Glutamatergic neuron (in vitro differentiated cells): ENCODE results near the gene TSSC4. TPM values are rescaled to one million over a fixed set of nuclear protein-coding genes. Genes with fewer than 3 reads are reported as not detected.

ENCODE experiments used
- DNase-seq: peaks from one replicate; pipeline ENCODE4 v3.0.0; 2022
- H3K27ac Mint-ChIP-seq: one replicate; pipeline ENCODE4 v1.8.0; 2020; ENCODE audit warnings: mild to moderate bottlenecking, mixed read lengths, inconsistent platforms; ENCODE audit not compliant: unreplicated experiment
- H3K27me3 Mint-ChIP-seq: one replicate; pipeline ENCODE4 v1.8.0; 2020; ENCODE audit warnings: mild to moderate bottlenecking, moderate library complexity, mixed read lengths, inconsistent platforms; ENCODE audit not compliant: unreplicated experiment
- H3K36me3 Mint-ChIP-seq: one replicate; pipeline ENCODE4 v1.8.0; 2020; ENCODE audit warnings: mild to moderate bottlenecking, mixed read lengths, inconsistent platforms; ENCODE audit not compliant: unreplicated experiment
- H3K4me1 Mint-ChIP-seq: one replicate; pipeline ENCODE4 v1.8.0; 2020; ENCODE audit warnings: mild to moderate bottlenecking, low read depth, mixed read lengths, inconsistent platforms; ENCODE audit not compliant: unreplicated experiment
- H3K4me3 Mint-ChIP-seq: one replicate; pipeline ENCODE4 v1.8.0; 2020; ENCODE audit warnings: mild to moderate bottlenecking, mixed read lengths, inconsistent platforms; ENCODE audit not compliant: unreplicated experiment
- H3K9me3 Mint-ChIP-seq: one replicate; pipeline ENCODE4 v1.8.0; 2020; ENCODE audit warnings: mild to moderate bottlenecking, moderate library complexity, mixed read lengths, inconsistent platforms; ENCODE audit not compliant: unreplicated experiment
- total RNA-seq: library from RNA; stranded (reverse); fragmentation: NEBNext Ultra II Directional; extraction: Animal tissue kit (Norgen Biotek cat#: 25700); gene quantifications from one replicate; pipeline ENCODE4 v1.2.1, GENCODE V29; 2021; ENCODE audit not compliant: unreplicated experiment
- TF ChIP-seq, protein P1 (sequence below): fragments of 200-600 bp; sonication (generic); IDR thresholded peaks from one replicate; pipeline ENCODE4 v1.5.0; 2021; ENCODE audit not compliant: partially characterized antibody, unreplicated experiment

The TSSC4 gene
- total RNA-seq, 1 donor from 2014 or later = 49.7 TPM

DNA sequence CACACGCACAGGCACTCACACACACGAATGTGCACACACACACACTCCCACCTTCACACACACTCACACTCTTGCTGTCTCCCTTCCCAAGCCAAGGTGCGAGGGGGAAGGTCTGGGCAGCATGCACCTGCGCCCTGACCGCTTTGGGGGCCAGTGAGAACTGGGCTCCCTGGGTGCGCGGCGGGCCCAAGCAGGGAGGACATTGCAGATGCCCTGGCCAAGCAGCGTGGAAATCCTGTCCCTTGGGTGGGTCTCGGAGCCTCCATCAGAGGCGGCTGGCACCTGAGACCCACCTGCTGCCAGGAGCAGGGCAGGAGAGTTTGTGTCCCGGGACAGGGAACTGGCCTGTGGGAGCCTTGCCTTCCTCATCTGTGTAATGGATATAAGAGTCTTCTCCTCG is 20.2 kb upstream of the TSSC4 start:
- Mint-ChIP-seq H3K36me3 (no peaks in the 10 kb centered on the region), H3K27ac (peak overlapping the region; percentile 76), H3K4me3 (peak overlapping the region; percentile 71), H3K27me3 (peaks cover 16% of the 10 kb centered on the region), H3K9me3 (peaks cover 12% of the 10 kb centered on the region), H3K4me1 (peaks cover 8% of the 10 kb centered on the region)
- TF ChIP-seq, protein P1, sequence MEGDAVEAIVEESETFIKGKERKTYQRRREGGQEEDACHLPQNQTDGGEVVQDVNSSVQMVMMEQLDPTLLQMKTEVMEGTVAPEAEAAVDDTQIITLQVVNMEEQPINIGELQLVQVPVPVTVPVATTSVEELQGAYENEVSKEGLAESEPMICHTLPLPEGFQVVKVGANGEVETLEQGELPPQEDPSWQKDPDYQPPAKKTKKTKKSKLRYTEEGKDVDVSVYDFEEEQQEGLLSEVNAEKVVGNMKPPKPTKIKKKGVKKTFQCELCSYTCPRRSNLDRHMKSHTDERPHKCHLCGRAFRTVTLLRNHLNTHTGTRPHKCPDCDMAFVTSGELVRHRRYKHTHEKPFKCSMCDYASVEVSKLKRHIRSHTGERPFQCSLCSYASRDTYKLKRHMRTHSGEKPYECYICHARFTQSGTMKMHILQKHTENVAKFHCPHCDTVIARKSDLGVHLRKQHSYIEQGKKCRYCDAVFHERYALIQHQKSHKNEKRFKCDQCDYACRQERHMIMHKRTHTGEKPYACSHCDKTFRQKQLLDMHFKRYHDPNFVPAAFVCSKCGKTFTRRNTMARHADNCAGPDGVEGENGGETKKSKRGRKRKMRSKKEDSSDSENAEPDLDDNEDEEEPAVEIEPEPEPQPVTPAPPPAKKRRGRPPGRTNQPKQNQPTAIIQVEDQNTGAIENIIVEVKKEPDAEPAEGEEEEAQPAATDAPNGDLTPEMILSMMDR = no peak
- peak; percentile 12 for DNase-seq

- peaks cover 12% of the 10 kb centered on the region for H3K9me3 Mint-ChIP-seq
- peaks cover 11% of the 10 kb centered on the region for H3K4me1 Mint-ChIP-seq
- TF ChIP-seq, protein P1 = no peak
- peak overlapping the region; percentile 70 for H3K4me3 Mint-ChIP-seq
- no peak overlapping the region for H3K27ac Mint-ChIP-seq
- no peaks in the 10 kb centered on the region for H3K36me3 Mint-ChIP-seq
- peaks cover 12% of the 10 kb centered on the region for H3K27me3 Mint-ChIP-seq
- DNase-seq = peak; percentile 13
These were observed 19.7 kb upstream of the TSSC4 start for GRCh38 chr11:2380807-2381350.

- H3K4me3 Mint-ChIP-seq = peak overlapping the region; percentile 70
- TF ChIP-seq, protein P1 = no peak
- H3K4me1 Mint-ChIP-seq = peaks cover 14% of the 10 kb centered on the region
- no peaks in the 10 kb centered on the region for H3K36me3 Mint-ChIP-seq
- DNase-seq = peak; percentile 6
- H3K27me3 Mint-ChIP-seq = peaks cover 8% of the 10 kb centered on the region
- H3K9me3 Mint-ChIP-seq = peaks cover 12% of the 10 kb centered on the region
- H3K27ac Mint-ChIP-seq = peak overlapping the region; percentile 62
These were observed 18.9 kb upstream of the TSSC4 start for GRCh38 chr11:2381494-2382128.

DNA sequence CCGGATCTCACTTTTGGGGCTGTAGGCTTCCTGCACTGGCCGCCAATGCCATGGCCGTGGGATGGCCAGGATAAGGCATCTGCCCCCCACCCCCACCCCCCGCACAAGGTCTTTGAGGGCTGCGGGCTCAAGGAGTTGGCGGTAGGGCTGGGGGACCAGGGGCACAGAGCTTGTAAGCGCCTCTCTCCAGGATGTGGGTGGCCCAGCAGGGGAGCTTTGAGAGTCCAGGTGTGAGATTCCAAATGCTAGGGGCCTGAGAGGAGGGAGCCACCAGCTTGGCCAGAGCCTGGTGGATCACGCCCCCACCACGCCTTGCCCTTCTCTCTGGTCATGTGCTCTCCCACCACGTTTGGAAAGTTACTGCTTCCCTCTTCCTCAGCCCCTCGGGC is 18.4 kb upstream of the TSSC4 start:
- peak overlapping the region; percentile 70 for H3K27ac Mint-ChIP-seq
- no peaks in the 10 kb centered on the region for H3K36me3 Mint-ChIP-seq
- peaks cover 12% of the 10 kb centered on the region for H3K9me3 Mint-ChIP-seq
- no peak overlapping the region for H3K4me3 Mint-ChIP-seq
- H3K27me3 Mint-ChIP-seq = peaks cover 8% of the 10 kb centered on the region
- H3K4me1 Mint-ChIP-seq = peaks cover 14% of the 10 kb centered on the region
- TF ChIP-seq, protein P1 = no peak
- DNase-seq = no peak

DNA sequence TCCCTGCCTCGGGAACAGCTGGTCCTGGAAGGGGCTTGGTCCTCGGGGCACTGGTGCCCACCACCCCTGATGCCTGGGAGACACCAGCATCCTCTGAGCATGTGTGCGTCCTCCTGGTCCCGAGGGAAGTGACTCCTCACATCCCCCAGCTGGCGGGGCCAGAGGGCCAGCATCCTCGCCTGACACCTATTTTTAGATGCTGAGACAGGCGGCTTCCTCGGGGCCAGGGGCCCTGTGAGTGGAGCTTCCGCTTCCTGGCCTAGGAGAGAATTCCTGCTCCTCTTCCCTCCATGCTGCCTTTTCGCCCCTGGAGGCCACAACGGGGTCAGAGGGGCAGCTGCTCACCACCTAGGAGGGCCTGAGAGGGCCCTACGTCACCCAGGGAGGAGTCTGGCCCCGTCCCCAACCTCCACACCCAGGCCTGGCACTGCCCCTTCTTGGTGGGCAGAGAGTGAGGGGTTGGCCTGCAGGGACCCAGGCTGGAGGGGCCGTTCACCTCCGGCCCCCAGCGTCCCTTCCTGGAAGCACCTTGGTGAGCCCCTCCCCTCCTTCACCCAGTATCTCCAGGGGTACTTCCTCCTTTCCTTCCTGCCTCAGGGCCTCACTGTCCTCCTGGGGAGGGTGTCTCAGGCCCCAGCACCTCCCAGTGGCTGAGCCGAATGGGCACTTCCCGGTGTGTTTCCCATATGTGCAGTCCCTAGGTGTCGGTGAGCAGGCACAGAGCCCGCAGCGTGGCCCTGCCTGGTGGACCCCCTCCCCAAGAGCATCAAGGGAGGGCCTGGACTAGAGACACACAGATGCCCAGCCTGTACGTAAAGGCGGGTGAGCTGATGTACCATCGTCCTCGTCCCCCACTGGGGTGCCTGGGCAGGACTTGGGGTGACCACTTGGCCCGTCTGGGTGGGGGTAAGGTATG is 17.4 kb upstream of the TSSC4 start:
- Mint-ChIP-seq H3K4me3 (peak overlapping the region; percentile 68), H3K27me3 (peaks cover 8% of the 10 kb centered on the region), H3K36me3 (no peaks in the 10 kb centered on the region), H3K27ac (peak overlapping the region; percentile 72), H3K4me1 (peaks cover 16% of the 10 kb centered on the region), H3K9me3 (peaks cover 10% of the 10 kb centered on the region)
- TF ChIP-seq, protein P1 = no peak
- DNase-seq = peak; percentile 60
